Activated CD4-positive, alpha-beta T cell treated with anti-CD3 and anti-CD28 coated beads, Interleukin-2, amount 10 ng/mL, durations not matched to agents 24 days and 14 days (primary cell): Measurements from ENCODE around the gene LAMC1. TPM values are rescaled to one million over a fixed set of nuclear protein-coding genes. Genes with fewer than 3 reads are reported as not detected.
"Not testable (repeated sequence)": the region's sequence is repeated elsewhere in the genome, so short reads cannot be mapped to it uniquely, and the experiment has no call there.

Source experiments
- DNase-seq: peaks from one replicate; pipeline ENCODE4 v3.0.0; 2022
- H3K27ac Mint-ChIP-seq: one replicate; pipeline ENCODE4 v1.8.0; 2022; ENCODE audit warnings: mild to moderate bottlenecking, mixed read lengths
- H3K27me3 Mint-ChIP-seq: one replicate; pipeline ENCODE4 v1.8.0; 2022; ENCODE audit warnings: mixed read lengths
- H3K36me3 Mint-ChIP-seq: one replicate; pipeline ENCODE4 v1.8.0; 2022; ENCODE audit warnings: low read depth, mild to moderate bottlenecking, mixed read lengths
- H3K4me1 Mint-ChIP-seq: one replicate; pipeline ENCODE4 v1.8.0; 2021; ENCODE audit warnings: mixed read lengths
- H3K4me3 Mint-ChIP-seq: one replicate; pipeline ENCODE4 v1.8.0; 2022; ENCODE audit warnings: mild to moderate bottlenecking, moderate library complexity, mixed read lengths
- H3K9me3 Mint-ChIP-seq: one replicate; pipeline ENCODE4 v1.8.0; 2021; ENCODE audit warnings: mixed read lengths
- intact Hi-C: fragments of 100-400 bp; cut with micrococcal nuclease; formaldehyde crosslinking; loops from one replicate; pipeline ENCODE4 v1.15.1; 2023
- total RNA-seq: library from RNA; stranded (reverse); gene quantifications from 2 replicates; pipeline ENCODE4 v1.2.3, GENCODE V29; 2022

LAMC1 gene
- total RNA-seq, 1 donor from 2014 or later: 0.30 TPM

GRCh38 chr1:183043872-183044854 is 20.9 kb downstream of the LAMC1 start:
- Mint-ChIP-seq H3K36me3 (no peaks in the 10 kb centered on the region), H3K9me3 (no peaks in the 10 kb centered on the region)
- intact Hi-C loops: no loop called here

GRCh38 chr1:183044893-183045649 is 21.9 kb downstream of the LAMC1 start:
- Mint-ChIP-seq H3K4me3 (no peak overlapping the region), H3K27me3 (peaks cover 60% of the 10 kb centered on the region), H3K27ac (no peak overlapping the region), H3K4me1 (no peaks in the 10 kb centered on the region), H3K9me3 (no peaks in the 10 kb centered on the region), H3K36me3 (no peaks in the 10 kb centered on the region)
- intact Hi-C loops: no loop called here
- no peak for DNase-seq

More at GRCh38 chr1:183043872-183044854, 20.9 kb downstream of the LAMC1 start:
- Mint-ChIP-seq H3K27ac (no peak overlapping the region), H3K4me3 (no peak overlapping the region), H3K4me1 (no peaks in the 10 kb centered on the region), H3K27me3 (peaks cover 66% of the 10 kb centered on the region)
- DNase-seq: no peak

GRCh38 chr1:183048087-183049085 is 25.2 kb downstream of the LAMC1 start:
- H3K27ac Mint-ChIP-seq: no peak overlapping the region
- H3K27me3 Mint-ChIP-seq: peaks cover 42% of the 10 kb centered on the region
- intact Hi-C loops: no loop called here

GRCh38 chr1:183051546-183051945 is 28.3 kb downstream of the LAMC1 start:
- Mint-ChIP-seq H3K9me3 (no peaks in the 10 kb centered on the region), H3K27me3 (peaks cover 23% of the 10 kb centered on the region), H3K27ac (no peak overlapping the region), H3K4me1 (no peaks in the 10 kb centered on the region), H3K36me3 (no peaks in the 10 kb centered on the region), H3K4me3 (no peak overlapping the region)
- no peak for DNase-seq
- intact Hi-C loops: no loop called here

More at GRCh38 chr1:183048087-183049085, 25.2 kb downstream of the LAMC1 start:
- DNase-seq: no peak
- no peak overlapping the region for H3K4me3 Mint-ChIP-seq
- no peaks in the 10 kb centered on the region for H3K9me3 Mint-ChIP-seq
- no peaks in the 10 kb centered on the region for H3K4me1 Mint-ChIP-seq
- no peaks in the 10 kb centered on the region for H3K36me3 Mint-ChIP-seq

- no peak overlapping the region for H3K27ac Mint-ChIP-seq
- no peak overlapping the region for H3K4me3 Mint-ChIP-seq
- H3K36me3 Mint-ChIP-seq: no peaks in the 10 kb centered on the region
- no peaks in the 10 kb centered on the region for H3K9me3 Mint-ChIP-seq
- DNase-seq: no peak
- intact Hi-C loops: no loop called here
- no peaks in the 10 kb centered on the region for H3K4me1 Mint-ChIP-seq
- H3K27me3 Mint-ChIP-seq: peaks cover 21% of the 10 kb centered on the region
These were observed 29.6 kb downstream of the LAMC1 start for GRCh38 chr1:183052861-183053260.

- no peaks in the 10 kb centered on the region for H3K36me3 Mint-ChIP-seq
- intact Hi-C loops: no loop called here
- no peaks in the 10 kb centered on the region for H3K9me3 Mint-ChIP-seq
- no peak overlapping the region for H3K27ac Mint-ChIP-seq
- H3K4me3 Mint-ChIP-seq: no peak overlapping the region
- DNase-seq: no peak
- peaks cover 10% of the 10 kb centered on the region for H3K27me3 Mint-ChIP-seq
- no peaks in the 10 kb centered on the region for H3K4me1 Mint-ChIP-seq
These were observed 35.8 kb downstream of the LAMC1 start for GRCh38 chr1:183058851-183059502.

GRCh38 chr1:183061194-183061593 is 38.0 kb downstream of the LAMC1 start:
- Mint-ChIP-seq H3K4me3 (no peak overlapping the region), H3K36me3 (no peaks in the 10 kb centered on the region)

GRCh38 chr1:183063349-183063748 is 40.1 kb downstream of the LAMC1 start:
- peaks cover 7% of the 10 kb centered on the region for H3K27me3 Mint-ChIP-seq

More at GRCh38 chr1:183061194-183061593, 38.0 kb downstream of the LAMC1 start:
- H3K9me3 Mint-ChIP-seq: no peaks in the 10 kb centered on the region
- H3K4me1 Mint-ChIP-seq: no peaks in the 10 kb centered on the region
- DNase-seq: no peak
- no peak overlapping the region for H3K27ac Mint-ChIP-seq
- peaks cover 10% of the 10 kb centered on the region for H3K27me3 Mint-ChIP-seq
- intact Hi-C loops: no loop called here

GRCh38 chr1:183065168-183065706 is 42.0 kb downstream of the LAMC1 start:
- Mint-ChIP-seq H3K4me1 (no peaks in the 10 kb centered on the region), H3K36me3 (no peaks in the 10 kb centered on the region)

More at GRCh38 chr1:183063349-183063748, 40.1 kb downstream of the LAMC1 start:
- Mint-ChIP-seq H3K4me3 (no peak overlapping the region), H3K4me1 (no peaks in the 10 kb centered on the region), H3K36me3 (no peaks in the 10 kb centered on the region), H3K27ac (no peak overlapping the region), H3K9me3 (no peaks in the 10 kb centered on the region)
- DNase-seq: no peak
- intact Hi-C loops: no loop called here

GRCh38 chr1:183066432-183066831 is 43.2 kb downstream of the LAMC1 start:
- H3K27ac Mint-ChIP-seq, DNase-seq, H3K4me3 Mint-ChIP-seq, H3K9me3 Mint-ChIP-seq, H3K36me3 Mint-ChIP-seq, H3K4me1 Mint-ChIP-seq, intact Hi-C loops: not testable (repeated sequence)
- peaks cover 10% of the 10 kb centered on the region for H3K27me3 Mint-ChIP-seq

More at GRCh38 chr1:183065168-183065706, 42.0 kb downstream of the LAMC1 start:
- Mint-ChIP-seq H3K9me3 (no peaks in the 10 kb centered on the region), H3K27ac (no peak overlapping the region), H3K27me3 (peaks cover 8% of the 10 kb centered on the region), H3K4me3 (no peak overlapping the region)
- intact Hi-C loops: no loop called here
- DNase-seq: no peak

- no peaks in the 10 kb centered on the region for H3K9me3 Mint-ChIP-seq
- DNase-seq: no peak
- intact Hi-C loops: no loop called here
- H3K27me3 Mint-ChIP-seq: peaks cover 11% of the 10 kb centered on the region
- no peak overlapping the region for H3K4me3 Mint-ChIP-seq
- no peaks in the 10 kb centered on the region for H3K4me1 Mint-ChIP-seq
- no peak overlapping the region for H3K27ac Mint-ChIP-seq
- no peaks in the 10 kb centered on the region for H3K36me3 Mint-ChIP-seq
These were observed 46.5 kb downstream of the LAMC1 start for GRCh38 chr1:183069562-183070216.

GRCh38 chr1:183070234-183070922 is 47.2 kb downstream of the LAMC1 start:
- Mint-ChIP-seq H3K4me3 (no peak overlapping the region), H3K36me3 (no peaks in the 10 kb centered on the region), H3K4me1 (no peaks in the 10 kb centered on the region), H3K9me3 (no peaks in the 10 kb centered on the region), H3K27me3 (peaks cover 11% of the 10 kb centered on the region), H3K27ac (no peak overlapping the region)
- no peak for DNase-seq
- intact Hi-C loops: no loop called here
